ENCODE data around the gene SIM2.

SIM2 gene

DNA sequence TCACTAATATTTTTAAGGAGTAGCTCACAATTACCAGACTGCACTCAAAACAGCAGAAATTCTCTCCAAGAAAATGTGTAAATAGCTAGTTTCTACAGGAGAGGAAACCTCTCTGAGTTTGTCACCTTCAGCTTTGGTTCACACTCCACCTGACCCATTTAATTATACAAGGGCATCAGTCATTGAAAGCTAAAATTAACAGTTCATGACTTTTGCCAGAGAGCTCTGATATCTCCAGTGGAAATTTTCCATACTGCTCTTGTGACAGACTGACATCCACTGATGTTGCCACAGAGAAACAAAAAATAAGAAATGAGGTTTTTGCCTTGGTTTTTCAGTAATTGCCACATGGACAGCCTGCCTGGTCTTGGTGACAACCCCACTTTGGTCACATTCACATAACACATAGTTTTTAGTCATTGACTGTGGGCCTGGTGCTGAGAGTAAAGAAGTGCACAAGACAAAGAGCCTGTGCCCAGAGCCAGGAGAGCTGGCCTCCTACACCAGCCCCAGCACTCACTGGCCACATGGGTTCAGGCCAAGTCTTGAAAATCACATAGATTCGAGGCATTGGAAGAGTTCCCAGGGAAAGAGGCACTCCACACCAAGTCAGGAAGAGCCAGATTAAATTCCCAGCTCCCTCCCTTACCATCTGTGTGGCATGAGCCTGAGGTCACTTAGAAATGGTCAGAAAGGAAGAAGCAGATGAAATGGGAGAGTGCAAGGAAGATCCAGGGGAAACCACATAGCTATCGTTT is 13.8 kb upstream of the SIM2 start:
- in situ Hi-C loops (cut with HindIII; ENCODE audit: low sequenced_read_pairs), result no loop called here

DNA sequence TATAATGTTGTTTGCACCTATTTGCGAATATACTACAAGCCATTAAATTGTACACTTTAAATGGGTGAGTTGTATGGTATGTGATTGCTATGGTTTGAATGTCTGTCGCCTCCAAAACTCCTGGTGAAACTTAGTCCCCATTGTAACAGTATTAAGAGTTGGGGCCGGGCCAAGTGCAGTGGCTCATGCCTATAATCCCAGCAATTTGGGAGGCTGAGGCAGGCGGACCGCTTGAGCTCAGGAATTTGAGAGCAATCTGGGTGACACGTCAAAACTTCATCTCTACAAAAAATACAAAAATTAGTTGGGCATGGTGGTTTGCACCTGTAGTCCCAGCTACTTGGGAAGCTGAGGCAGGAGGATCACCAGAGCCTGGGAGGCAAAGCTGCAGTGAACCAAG is 12.0 kb upstream of the SIM2 start:
- in situ Hi-C loops (cut with HindIII; ENCODE audit: low sequenced_read_pairs), result no loop called here

DNA sequence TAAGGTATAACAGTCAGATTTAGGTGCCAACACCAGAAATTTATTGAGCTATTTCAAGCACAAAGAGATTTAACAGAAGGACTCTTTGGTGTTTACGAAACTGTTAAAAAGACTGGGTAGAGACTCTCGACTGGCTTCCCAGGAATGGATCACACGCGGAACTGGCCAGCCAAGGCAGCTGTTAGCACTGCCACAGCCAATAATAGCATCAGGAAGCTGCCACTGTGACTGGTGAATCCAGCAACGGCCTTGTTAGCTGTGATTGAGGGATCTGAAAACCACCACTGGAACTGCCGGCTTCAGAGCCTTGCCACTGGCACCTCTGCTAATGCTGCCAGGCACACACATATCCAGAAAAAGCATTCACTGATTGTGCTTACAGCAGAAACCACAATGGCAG is 10.6 kb upstream of the SIM2 start:
- in situ Hi-C loops (cut with HindIII; ENCODE audit: low sequenced_read_pairs), result no loop called here

DNA sequence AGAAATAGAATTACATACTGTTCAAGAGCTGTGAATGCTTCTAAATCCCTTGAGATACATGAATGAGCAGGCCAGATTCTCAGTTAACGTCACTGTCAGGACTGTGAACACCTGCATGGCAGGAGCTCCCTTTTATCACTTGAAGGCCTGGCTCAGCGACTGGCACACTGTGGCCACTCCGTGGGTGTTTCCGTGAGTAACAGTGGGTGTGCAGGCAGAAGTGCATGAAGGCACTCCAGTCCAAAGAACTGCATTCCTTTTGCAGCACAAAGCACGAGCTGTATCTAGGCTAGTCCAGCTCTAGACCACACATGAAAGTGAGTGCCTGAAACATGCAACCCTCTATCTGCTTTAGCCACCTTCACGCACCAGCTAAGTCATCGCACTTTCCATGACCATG is 9.6 kb upstream of the SIM2 start:
- in situ Hi-C loops (cut with HindIII; ENCODE audit: low sequenced_read_pairs), result no loop called here

GRCh38 chr21:36690628-36691554 is 8.0 kb upstream of the SIM2 start:
- in situ Hi-C loops (cut with HindIII; ENCODE audit: low sequenced_read_pairs), result no loop called here

GRCh38 chr21:36691555-36692041 is 7.3 kb upstream of the SIM2 start:
- in situ Hi-C loops (cut with HindIII; ENCODE audit: low sequenced_read_pairs), result no loop called here

DNA sequence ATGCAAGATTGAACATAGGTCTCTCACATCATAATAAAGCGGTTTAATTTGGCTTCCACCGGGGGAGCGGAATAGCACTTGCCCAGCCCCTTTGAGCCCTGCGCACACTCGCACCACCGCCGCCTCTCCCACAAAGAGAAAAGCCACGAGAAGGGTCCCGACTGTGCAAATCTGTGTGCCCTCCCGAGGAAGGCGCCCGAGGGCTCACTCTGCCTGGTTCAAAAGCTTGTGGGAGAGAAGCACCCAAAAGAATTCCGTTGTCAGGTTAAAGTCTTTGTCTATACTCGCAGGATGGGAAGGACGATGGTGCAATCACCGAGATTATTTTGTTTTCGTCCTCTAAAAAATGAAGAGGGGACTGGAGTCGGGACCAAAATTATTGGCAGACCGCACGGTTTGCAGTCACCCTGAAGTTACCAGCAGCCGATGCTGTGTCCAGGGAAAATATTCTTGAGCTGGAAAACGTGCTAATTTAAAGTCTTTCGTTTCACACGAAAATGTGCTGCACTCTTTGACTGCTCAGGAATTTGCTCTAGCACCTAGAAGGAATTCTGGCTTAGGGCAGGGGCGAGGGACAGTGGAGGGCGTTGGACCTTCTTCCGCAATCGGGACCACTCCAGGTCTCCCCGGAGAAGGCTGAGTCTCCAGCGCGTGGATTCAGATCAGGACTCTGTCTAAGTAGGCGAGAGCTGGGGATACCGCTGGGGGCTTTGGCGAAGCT is 6.6 kb upstream of the SIM2 start:
- in situ Hi-C loops (cut with HindIII; ENCODE audit: low sequenced_read_pairs), result no loop called here

DNA sequence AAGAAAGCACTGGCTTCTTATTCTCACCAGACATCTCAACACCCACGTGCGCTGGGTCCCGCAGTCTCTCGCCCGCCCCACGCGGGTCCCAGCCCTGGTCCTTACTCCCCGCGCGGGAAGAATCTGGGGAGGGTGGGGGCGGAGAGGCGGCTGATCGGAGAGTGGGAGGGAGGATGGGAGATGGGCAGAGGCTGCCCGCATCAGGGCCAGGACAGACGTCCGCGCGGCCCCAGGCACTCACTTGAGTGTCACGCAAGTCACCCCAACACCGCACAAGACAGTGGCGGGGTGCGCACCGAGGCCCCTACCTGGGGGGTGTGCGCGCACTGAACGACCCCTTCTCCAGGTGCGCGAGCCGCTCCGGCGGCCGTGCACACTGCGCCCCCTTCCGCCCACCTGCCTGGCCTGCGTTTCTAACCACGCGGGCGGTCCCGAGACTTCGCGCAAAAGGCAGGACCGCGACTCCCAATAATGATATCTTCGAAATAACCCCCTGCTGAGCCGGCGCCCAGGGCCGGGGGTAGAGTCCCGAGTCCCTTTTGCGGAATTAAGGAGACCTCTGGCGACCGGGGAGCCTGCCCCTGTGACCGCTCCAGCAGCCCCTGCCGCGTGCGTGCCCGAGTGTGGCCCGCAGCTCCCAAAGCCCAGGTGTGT is 6.0 kb upstream of the SIM2 start:
- in situ Hi-C loops (cut with HindIII; ENCODE audit: low sequenced_read_pairs), result no loop called here

- in situ Hi-C loops (cut with HindIII; ENCODE audit: low sequenced_read_pairs), result no loop called here
These were observed 5.4 kb upstream of the SIM2 start for GRCh38 chr21:36693489-36694030.

- in situ Hi-C loops (cut with HindIII; ENCODE audit: low sequenced_read_pairs), result no loop called here
These were observed 4.8 kb upstream of the SIM2 start for GRCh38 chr21:36694031-36694515.

DNA sequence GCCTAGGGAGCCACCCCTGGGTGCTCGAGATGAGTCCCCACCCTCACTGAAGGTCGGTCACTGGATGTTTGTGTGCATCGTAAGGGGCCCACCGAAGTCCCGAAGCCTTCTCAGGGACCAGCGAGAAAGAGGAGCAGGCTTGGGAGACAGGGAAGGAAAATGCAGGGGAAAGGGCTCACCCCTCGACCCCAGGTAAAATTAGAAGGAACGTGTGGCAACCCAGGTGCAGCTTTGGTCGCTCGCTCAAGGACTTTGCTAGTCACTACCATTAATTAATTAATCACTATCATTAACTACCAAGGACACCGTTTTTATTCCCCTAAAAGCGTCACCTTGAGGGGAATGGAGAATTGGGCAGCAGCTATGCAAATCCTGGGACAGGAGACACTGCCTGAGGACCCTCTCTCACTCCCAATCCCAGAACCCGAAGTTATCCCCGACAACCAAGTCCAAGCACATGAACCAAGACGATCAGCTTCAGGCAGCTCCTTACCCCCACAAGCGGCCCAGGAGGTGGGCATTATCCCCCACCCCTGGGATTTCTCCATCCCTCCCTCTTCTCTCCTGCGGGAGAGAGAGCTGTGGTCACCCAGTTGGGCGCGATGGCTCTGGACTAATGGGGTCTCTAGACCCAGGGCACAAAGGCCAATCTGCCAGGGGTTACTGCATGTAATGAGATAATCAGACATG is 4.2 kb upstream of the SIM2 start:
- in situ Hi-C loops (cut with HindIII; ENCODE audit: low sequenced_read_pairs), result no loop called here

- in situ Hi-C loops (cut with HindIII; ENCODE audit: low sequenced_read_pairs), result no loop called here
These were observed 3.7 kb upstream of the SIM2 start for GRCh38 chr21:36695283-36695634.

GRCh38 chr21:36695671-36696389 is 3.1 kb upstream of the SIM2 start:
- in situ Hi-C loops (cut with HindIII; ENCODE audit: low sequenced_read_pairs), result no loop called here

- in situ Hi-C loops (cut with HindIII; ENCODE audit: low sequenced_read_pairs), result no loop called here
These were observed 2.4 kb upstream of the SIM2 start for GRCh38 chr21:36696390-36697059.

GRCh38 chr21:36697060-36697850 is 1.7 kb upstream of the SIM2 start:
- in situ Hi-C loops (cut with HindIII; ENCODE audit: low sequenced_read_pairs), result no loop called here

- in situ Hi-C loops (cut with HindIII; ENCODE audit: low sequenced_read_pairs), result no loop called here
These were observed 997 bp upstream of the SIM2 start for GRCh38 chr21:36697851-36698384.

GRCh38 chr21:36698385-36698980 is 432 bp upstream of the SIM2 start:
- in situ Hi-C loops (cut with HindIII; ENCODE audit: low sequenced_read_pairs), result no loop called here
